HL-60 (cell line): ENCODE results near the gene SEC31B.

Source experiments
- DNase-seq, 2 experiments: peaks; one replicate each; pipeline ENCODE4 v3.0.0-alpha.2; 2010 to 2020; ENCODE audit warnings: low read depth in 1 of 2, low spot score in 1 of 2
- H3K27ac ChIP-seq: fragments of 250-450 bp; sonication (Bioruptor Pico); replicated peaks from 2 replicates; pipeline ENCODE4 v1.5.1; 2020; ENCODE audit warnings: mild to moderate bottlenecking, moderate library complexity
- H3K27me3 ChIP-seq: fragments of 250-450 bp; sonication (Bioruptor Pico); 2 replicates; pipeline ENCODE4 v1.5.1; 2021; ENCODE audit warnings: mild to moderate bottlenecking, moderate library complexity; ENCODE audit not compliant: insufficient read depth, poor library complexity, severe bottlenecking
- H3K4me3 ChIP-seq: replicated peaks from 2 replicates; pipeline ENCODE4 v1.5.1; 2011; ENCODE audit warnings: mild to moderate bottlenecking, control low read depth, low read length; ENCODE audit not compliant: insufficient read depth
- CTCF ChIP-seq: IDR thresholded peaks from one replicate; pipeline ENCODE4 v1.5.1; 2011; ENCODE audit warnings: low read length, control low read depth, inconsistent platforms; ENCODE audit not compliant: insufficient read depth
- GABPA ChIP-seq: IDR thresholded peaks from 2 replicates; pipeline ENCODE4 v1.6.1; 2012; ENCODE audit warnings: low read depth
- POLR2AphosphoS5 ChIP-seq: IDR thresholded peaks from 2 replicates; pipeline ENCODE4 v1.6.1; 2012; ENCODE audit warnings: low read depth
- REST ChIP-seq: IDR thresholded peaks from 2 replicates; pipeline ENCODE4 v1.6.1; 2012; ENCODE audit warnings: low read depth; ENCODE audit not compliant: insufficient replicate concordance
- SPI1 ChIP-seq: IDR thresholded peaks from 2 replicates; pipeline ENCODE4 v1.6.1; 2012; ENCODE audit warnings: low read depth, mild to moderate bottlenecking, borderline replicate concordance

The SEC31B gene

GRCh38 chr10:100522945-100523344 is 3.3 kb upstream of the SEC31B start:
- no peak for DNase-seq
- Histone ChIP-seq H3K27me3 (no peaks in the 10 kb centered on the region), H3K27ac (no peak overlapping the region), H3K4me3 (no peak overlapping the region)
- TF ChIP-seq REST, result no peak
- no peak for TF ChIP-seq GABPA
- no peak for TF ChIP-seq SPI1
- no peak for TF ChIP-seq POLR2AphosphoS5
- TF ChIP-seq CTCF, result no peak

- DNase-seq, result no peak
- Histone ChIP-seq H3K27ac (no peak overlapping the region), H3K27me3 (no peaks in the 10 kb centered on the region), H3K4me3 (no peak overlapping the region)
- TF ChIP-seq GABPA (no peak), REST (no peak), CTCF (no peak), SPI1 (no peak), POLR2AphosphoS5 (no peak)
Observed at GRCh38 chr10:100522107-100522801, 2.6 kb upstream of the SEC31B start.

- no peak for TF ChIP-seq REST
- no peak for TF ChIP-seq SPI1
- TF ChIP-seq GABPA, result no peak
- no peak for TF ChIP-seq CTCF
- TF ChIP-seq POLR2AphosphoS5, result no peak
- H3K27ac ChIP-seq, result no peak overlapping the region
- no peak overlapping the region for H3K4me3 ChIP-seq
- no peak for DNase-seq
- H3K27me3 ChIP-seq, result no peaks in the 10 kb centered on the region
Observed at GRCh38 chr10:100520811-100521210, 1.1 kb upstream of the SEC31B start.
